Medulla oblongata (tissue), 1 donor: ENCODE data around the gene RBFOX2.
"Not testable (repeated sequence)": the region's sequence is repeated elsewhere in the genome, so short reads cannot be mapped to it uniquely, and the experiment has no call there.

Source experiments
- DNase-seq: peaks from one replicate; pipeline ENCODE4 v3.0.0-alpha.2; 2015; ENCODE audit errors: extremely low spot score

Gene RBFOX2

DNA sequence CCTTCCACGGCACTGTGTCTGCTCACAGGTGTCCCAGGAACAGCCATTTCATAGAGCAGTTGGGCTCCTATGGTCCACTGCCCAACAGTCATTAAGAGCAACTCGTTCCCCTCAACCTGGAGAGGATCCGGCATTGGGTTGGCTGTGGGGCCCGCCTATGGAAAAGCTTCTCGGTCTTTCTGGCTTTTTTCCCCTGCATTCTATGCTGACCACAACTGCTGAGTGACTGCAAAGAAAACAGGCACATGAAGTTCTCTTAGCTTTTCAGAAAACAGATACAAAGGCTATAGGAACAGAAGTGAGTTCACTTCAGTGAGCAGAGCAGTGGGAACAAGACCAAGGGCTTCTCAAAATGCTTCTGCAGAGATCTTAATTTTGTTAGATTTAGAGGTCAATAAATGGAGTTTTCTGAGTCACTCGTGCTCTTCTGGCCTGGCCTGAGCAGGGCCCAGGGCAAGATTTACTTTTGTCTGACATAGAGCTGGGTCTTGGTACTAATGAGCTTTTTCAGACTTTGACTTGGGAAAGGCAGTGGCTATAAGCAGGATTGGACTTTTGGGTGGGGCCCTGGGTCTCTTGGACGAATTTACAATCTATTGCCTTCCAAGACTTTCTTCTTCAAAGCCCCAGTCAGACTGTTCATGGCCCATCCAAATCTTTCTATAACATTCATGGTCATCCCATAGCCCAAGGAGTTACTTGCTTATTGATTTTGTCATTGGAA is 324.6 kb downstream of the RBFOX2 start:
- DNase-seq, result no peak

DNA sequence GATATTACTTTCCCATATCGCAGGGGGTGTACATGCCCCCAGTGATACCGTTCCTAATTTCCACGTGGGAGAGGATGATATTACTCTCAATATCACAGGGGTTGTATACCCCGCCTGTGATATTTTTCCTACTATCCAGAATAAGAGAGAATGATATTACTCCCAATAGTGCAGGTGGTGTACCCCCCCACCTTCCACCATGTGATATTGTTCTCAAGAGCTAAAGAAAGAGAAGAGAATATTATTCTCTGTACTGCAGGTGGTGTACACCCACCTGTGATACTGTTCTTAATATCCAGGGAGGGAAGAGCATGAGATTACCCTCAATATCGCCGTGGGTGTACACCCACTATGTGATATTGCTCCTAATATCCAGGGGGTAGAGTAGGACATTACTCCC is 328.8 kb downstream of the RBFOX2 start:
- not testable (repeated sequence) for DNase-seq

DNA sequence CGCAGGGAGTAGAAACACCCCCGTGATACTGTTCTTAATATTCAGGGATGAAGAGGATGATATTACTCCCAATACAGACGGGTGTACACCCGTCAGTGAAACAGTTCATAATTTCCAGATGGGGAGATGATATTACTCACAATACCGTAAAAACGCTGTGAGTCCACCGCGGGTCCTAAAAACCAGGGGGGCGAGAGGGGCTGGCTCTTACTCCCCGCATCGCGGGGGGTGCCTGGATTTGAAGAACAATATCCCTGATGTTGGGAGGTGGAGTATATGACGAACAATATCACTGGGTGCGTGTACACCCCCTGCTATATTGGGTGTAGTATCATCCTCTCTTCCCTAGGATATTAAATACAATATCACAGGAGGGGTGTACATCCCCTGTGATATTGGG is 331.5 kb downstream of the RBFOX2 start:
- DNase-seq, result no peak

DNA sequence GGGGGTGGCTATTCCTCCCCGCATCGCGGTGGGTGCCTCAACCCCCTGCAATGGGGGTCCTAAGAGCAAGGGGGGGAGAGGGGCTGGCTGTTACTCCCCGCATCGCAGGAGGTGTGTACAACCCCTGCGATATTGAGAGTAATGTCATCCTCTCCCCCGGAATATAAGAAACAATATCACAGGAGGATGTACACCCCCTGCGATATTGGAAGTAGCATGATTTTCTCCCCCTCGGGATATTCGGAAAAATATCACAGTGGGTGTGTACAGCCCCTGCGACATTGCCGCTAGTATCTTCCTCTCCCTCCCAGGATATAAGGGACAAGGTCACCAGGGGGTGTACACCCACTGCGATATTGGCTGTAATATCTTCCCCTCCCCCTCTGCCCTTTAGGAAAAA is 333.4 kb downstream of the RBFOX2 start:
- no peak for DNase-seq

DNA sequence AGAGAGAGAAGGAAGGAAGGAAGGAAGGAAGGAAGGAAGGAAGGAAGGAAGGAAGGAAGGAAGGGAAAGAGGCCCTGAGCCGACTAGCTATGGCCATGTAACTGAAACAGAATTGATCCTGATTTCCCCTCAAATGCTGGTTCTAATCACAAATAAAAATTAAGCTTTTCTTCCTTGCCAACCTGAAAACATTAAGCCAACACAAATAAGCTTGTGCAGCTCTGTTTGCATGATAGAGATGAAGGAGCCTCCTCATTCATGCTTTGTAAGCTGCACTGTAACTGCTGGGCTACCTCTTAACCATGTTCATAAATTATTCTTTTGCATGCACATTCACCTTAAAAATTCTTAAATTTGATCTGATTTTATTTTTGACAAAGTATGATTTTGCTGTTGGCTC is 338.6 kb downstream of the RBFOX2 start:
- no peak for DNase-seq

DNA sequence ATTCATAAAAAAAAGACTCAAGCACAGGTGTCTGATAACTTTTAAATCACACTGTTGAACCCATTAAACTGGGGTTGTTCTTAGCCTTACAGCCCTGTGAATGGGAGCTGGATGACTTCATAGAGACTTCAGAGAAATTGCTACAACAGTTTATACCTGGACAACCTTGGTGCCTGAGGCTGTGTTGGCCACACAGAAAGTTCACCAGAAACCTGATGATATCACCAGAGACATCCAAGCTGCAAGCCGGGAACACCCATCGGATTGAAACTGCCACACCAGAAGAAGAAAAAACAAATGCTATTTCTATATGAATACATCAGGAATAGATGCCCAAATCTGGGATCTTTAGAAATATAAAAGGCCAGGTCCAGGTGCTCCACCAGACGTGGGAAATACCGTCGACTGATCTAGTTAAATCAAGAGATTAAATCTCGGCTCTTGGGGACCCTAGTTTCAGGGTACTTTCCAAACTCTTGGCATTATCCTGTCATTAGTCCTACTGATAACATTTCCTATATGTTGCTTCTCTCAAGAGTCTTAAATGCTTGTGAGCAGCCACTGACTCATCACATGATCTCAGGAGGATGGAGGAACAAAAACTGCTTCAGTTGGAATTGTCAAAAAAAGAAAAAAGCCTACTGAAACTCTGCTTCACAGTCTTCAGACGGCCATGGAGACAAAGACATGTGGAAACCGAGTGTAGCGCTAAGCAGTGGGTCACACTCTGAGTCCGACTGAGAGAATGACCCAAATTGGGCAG is 339.5 kb downstream of the RBFOX2 start:
- DNase-seq, result no peak
